OCI-LY7 (cell line): ENCODE measurements around the gene CDA.

Experiments used
- CTCF ChIP-seq: fragments of 200-600 bp; sonication (generic); conservative IDR thresholded peaks from 2 replicates; pipeline ENCODE4 v1.5.1; 2014; ENCODE audit warnings: mild to moderate bottlenecking, antibody characterized with exemption, low read length, moderate library complexity, mixed read lengths
- EZH2phosphoT487 ChIP-seq: fragments of 200-600 bp; sonication (generic); IDR thresholded peaks from 2 replicates; pipeline ENCODE4 v1.6.1; 2018; ENCODE audit warnings: low read depth, borderline replicate concordance, mild to moderate bottlenecking, mixed run types, antibody characterized with exemption, low read length, moderate library complexity, mixed read lengths

GRCh38 chr1:20619999-20620398, 31.1 kb downstream of the CDA start:
- TF ChIP-seq CTCF = no peak
- no peak for TF ChIP-seq EZH2phosphoT487
